ENCODE measurements around the gene XRN1.
"Not testable (repeated sequence)": the region's sequence is repeated elsewhere in the genome, so short reads cannot be mapped to it uniquely, and the experiment has no call there.

XRN1 gene

DNA sequence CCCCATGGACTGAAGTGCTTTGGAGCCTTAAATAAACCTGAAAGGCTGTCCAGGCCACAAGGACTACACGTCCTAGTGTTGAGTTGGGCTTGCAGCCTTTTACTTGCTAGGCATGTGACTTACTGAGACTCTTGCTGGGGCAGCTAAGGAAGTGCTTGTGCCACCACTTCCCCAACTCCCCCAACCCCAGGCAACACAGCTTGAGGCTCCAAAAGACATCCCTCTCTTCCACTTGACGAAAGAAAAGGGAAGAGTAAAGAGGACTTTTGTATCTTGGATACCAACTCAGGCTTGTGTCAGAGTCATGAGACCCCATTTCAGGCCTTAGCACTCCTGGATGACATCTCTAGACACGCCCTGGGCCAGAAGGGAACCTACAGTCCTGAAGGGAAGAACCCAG lies 109.8 kb downstream of the XRN1 start:
- Histone ChIP-seq H3K9ac (ENCODE audit: insufficient read length) (no peak overlapping the region), H3K36me3 (ENCODE audit: insufficient read depth, low read length) (peaks cover 9% of the 10 kb centered on the region; the same call in 1 of the 2 replicates), H3K9me3 (ENCODE audit: low read depth, low read length) (no peaks in the 10 kb centered on the region), H3K4me3 (no peak overlapping the region), H3K27ac (no peak overlapping the region)
- DNase-seq (ENCODE audit: low read depth, low spot score) = no peak
- TF ChIP-seq EZH2 (IDR thresholded peaks at IDR 0.05) (no peak), POLR2AphosphoS5 (IDR thresholded peaks at IDR 0.05; ENCODE audit: borderline replicate concordance, low read depth, low read length) (no peak), FOXP2 (optimal IDR thresholded peaks at IDR 0.05; ENCODE audit: control extremely low read depth, extremely low read length, insufficient read depth) (no peak)

DNA sequence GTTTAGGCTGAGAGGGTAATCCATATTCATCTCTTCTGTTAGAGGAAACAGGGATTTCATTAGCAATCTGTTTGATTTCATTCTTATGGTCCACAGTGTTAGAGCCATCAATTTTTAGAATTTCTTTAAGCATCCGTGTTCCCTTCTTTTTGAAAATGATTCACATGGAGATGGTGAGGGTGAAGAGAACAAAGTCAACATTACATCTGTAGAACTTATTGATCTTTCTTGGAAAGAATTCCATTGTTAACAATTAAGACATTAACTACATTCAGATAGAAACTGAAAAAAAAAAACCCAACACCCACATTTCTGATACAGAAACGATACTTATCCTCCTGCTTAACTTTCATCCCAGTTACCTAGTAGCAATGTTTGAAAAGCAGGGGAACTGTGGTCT lies 115.4 kb downstream of the XRN1 start:
- Histone ChIP-seq H3K4me3 (no peak overlapping the region), H3K9me3 (ENCODE audit: low read depth, low read length) (no peaks in the 10 kb centered on the region), H3K27ac (no peak overlapping the region), H3K36me3 (ENCODE audit: insufficient read depth, low read length) (peaks cover 16% of the 10 kb centered on the region), H3K9ac (ENCODE audit: insufficient read length) (no peak overlapping the region)
- no peak for DNase-seq (ENCODE audit: low read depth, low spot score)
- TF ChIP-seq FOXP2 (optimal IDR thresholded peaks at IDR 0.05; ENCODE audit: control extremely low read depth, extremely low read length, insufficient read depth) = no peak
- no peak for TF ChIP-seq POLR2AphosphoS5 (IDR thresholded peaks at IDR 0.05; ENCODE audit: borderline replicate concordance, low read depth, low read length)
- TF ChIP-seq EZH2 (IDR thresholded peaks at IDR 0.05) = no peak

DNA sequence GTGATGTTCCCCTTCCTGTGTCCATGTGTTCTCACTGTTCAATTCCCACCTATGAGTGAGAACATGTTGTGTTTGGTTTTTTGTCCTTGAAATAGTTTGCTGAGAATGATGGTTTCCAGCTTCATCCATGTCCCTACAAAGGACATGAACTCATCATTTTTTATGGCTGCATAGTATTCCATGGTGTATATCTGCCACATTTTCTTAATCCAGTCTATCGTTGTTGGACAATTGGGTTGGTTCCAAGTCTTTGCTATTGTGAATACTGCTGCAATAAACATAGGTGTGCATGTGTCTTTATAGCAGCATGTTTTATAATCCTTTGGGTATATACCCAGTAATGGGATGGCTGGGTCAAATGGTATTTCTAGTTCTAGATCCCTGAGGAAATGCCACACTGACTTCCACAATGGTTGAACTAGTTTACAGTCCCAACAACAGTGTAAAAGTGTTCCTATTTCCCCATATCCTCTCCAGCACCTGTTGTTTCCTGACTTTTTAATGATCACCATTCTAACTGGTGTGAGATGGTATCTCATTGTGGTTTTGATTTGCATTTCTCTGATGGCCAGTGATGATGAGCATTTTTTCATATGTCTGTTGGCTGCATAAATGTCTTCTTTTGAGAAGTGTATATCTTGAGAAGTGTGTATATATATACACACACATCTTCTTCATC lies 123.4 kb downstream of the XRN1 start:
- DNase-seq (ENCODE audit: low read depth, low spot score); H3K9me3 ChIP-seq (ENCODE audit: low read depth, low read length); H3K9ac ChIP-seq (ENCODE audit: insufficient read length); H3K27ac ChIP-seq; H3K4me3 ChIP-seq; H3K36me3 ChIP-seq (ENCODE audit: insufficient read depth, low read length): not testable (repeated sequence)

- no peak overlapping the region for H3K27ac ChIP-seq
- no peaks in the 10 kb centered on the region for H3K36me3 ChIP-seq (ENCODE audit: insufficient read depth, low read length)
- H3K9me3 ChIP-seq (ENCODE audit: low read depth, low read length) = no peaks in the 10 kb centered on the region
- no peak overlapping the region for H3K9ac ChIP-seq (ENCODE audit: insufficient read length)
- no peak for DNase-seq (ENCODE audit: low read depth, low spot score)
- TF ChIP-seq FOXP2 (optimal IDR thresholded peaks at IDR 0.05; ENCODE audit: control extremely low read depth, extremely low read length, insufficient read depth) = no peak
- TF ChIP-seq POLR2AphosphoS5 (IDR thresholded peaks at IDR 0.05; ENCODE audit: borderline replicate concordance, low read depth, low read length) = no peak
- TF ChIP-seq EZH2 (IDR thresholded peaks at IDR 0.05) = no peak
- no peak overlapping the region for H3K4me3 ChIP-seq
These were observed 127.9 kb downstream of the XRN1 start for GRCh38 chr3:142319912-142320311.

DNA sequence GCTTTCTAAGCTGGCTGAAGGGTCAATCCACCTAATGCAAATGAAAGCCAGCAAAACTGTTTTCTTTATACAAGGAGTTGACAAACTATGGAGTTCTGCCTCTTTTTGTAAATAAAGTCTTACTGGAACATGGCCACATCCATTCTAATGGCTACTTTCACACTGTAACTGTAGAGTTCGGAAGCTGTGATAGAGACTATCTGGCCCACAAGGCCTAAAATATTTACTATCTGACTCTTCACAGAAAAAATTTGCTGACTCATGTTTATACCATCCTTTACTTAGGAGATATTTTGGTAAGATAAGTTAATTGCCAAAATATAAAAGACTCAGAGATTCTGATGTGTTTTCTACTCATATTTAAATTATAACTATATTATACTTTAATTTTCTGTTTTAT lies 128.7 kb downstream of the XRN1 start:
- TF ChIP-seq POLR2AphosphoS5 (IDR thresholded peaks at IDR 0.05; ENCODE audit: borderline replicate concordance, low read depth, low read length) = no peak
- no peak for TF ChIP-seq FOXP2 (optimal IDR thresholded peaks at IDR 0.05; ENCODE audit: control extremely low read depth, extremely low read length, insufficient read depth)
- no peak for TF ChIP-seq EZH2 (IDR thresholded peaks at IDR 0.05)
- no peak for DNase-seq (ENCODE audit: low read depth, low spot score)

DNA sequence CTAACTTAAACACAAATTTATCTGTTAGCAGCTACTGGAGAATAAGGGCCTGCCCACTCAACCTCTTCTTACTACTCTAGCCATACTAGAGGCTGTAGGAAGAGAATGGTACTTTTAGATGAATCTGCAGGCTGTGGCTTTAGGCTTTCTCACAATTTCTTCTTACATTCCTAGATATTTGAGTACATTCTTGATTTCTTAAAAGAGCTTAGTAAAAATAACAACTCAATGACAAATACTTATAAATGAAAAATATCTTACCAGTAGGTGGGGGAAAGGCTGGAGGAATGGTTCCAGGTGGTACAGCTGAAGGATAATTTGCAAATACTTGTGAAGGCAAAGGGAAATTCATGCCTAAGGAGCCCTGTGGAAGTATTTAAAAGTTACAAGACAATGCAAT lies 129.5 kb downstream of the XRN1 start:
- Histone ChIP-seq H3K36me3 (ENCODE audit: insufficient read depth, low read length) (no peaks in the 10 kb centered on the region), H3K4me3 (no peak overlapping the region), H3K9me3 (ENCODE audit: low read depth, low read length) (no peaks in the 10 kb centered on the region), H3K27ac (no peak overlapping the region; the same call in 1 of the 2 replicates), H3K9ac (ENCODE audit: insufficient read length) (no peak overlapping the region)
- no peak for DNase-seq (ENCODE audit: low read depth, low spot score)
- TF ChIP-seq POLR2AphosphoS5 (IDR thresholded peaks at IDR 0.05; ENCODE audit: borderline replicate concordance, low read depth, low read length) (no peak), FOXP2 (optimal IDR thresholded peaks at IDR 0.05; ENCODE audit: control extremely low read depth, extremely low read length, insufficient read depth) (no peak), EZH2 (IDR thresholded peaks at IDR 0.05) (no peak)

More for the DNA sequence above, 128.7 kb downstream of the XRN1 start:
- Histone ChIP-seq H3K27ac (no peak overlapping the region; the same call in 1 of the 2 replicates), H3K9ac (ENCODE audit: insufficient read length) (no peak overlapping the region), H3K4me3 (no peak overlapping the region), H3K36me3 (ENCODE audit: insufficient read depth, low read length) (no peaks in the 10 kb centered on the region), H3K9me3 (ENCODE audit: low read depth, low read length) (no peaks in the 10 kb centered on the region)

DNA sequence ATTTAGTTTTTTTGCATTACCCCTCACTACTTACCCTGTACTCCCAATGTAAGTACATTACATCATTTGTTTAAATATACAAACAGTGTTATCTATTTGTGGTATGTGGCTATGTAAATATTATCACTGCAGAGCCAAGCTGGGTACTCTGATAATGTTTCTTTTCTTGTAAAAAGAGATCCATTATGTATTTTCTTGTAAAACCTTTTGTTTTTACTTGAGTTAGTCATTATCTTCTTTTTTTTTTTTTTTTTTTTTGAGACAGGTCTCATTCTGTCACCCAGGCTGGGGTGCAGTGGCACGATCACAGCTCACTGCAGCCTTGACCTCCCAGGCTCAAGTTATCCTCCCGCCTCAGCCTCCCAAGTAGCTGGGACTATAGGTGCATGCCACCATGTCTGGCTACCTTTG lies 131.9 kb downstream of the XRN1 start:
- H3K27ac ChIP-seq; H3K4me3 ChIP-seq; H3K9me3 ChIP-seq (ENCODE audit: low read depth, low read length); DNase-seq (ENCODE audit: low read depth, low spot score); H3K9ac ChIP-seq (ENCODE audit: insufficient read length); H3K36me3 ChIP-seq (ENCODE audit: insufficient read depth, low read length): not testable (repeated sequence)

DNA sequence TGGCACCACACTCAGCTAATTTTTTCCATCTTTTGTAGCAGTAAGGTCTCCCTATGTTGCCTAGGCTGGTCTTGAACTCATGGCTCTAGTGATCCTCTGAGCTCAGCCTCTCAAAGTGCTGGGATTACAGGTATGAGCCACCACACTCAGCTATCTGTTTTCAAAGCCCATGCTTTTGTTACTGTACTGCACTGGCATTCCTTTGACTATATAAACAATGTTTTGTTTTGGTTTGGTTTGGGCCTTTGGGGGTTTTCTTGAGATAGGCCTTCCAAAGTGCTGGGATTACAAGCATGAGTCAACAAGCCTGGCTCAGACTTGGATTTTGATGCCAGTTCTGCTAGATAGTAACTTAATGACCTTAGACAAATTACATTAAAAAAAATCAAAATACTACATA lies 132.8 kb downstream of the XRN1 start:
- Histone ChIP-seq H3K9ac (ENCODE audit: insufficient read length) (no peak overlapping the region), H3K27ac (no peak overlapping the region), H3K4me3 (no peak overlapping the region), H3K36me3 (ENCODE audit: insufficient read depth, low read length) (peaks cover 6% of the 10 kb centered on the region), H3K9me3 (ENCODE audit: low read depth, low read length) (no peaks in the 10 kb centered on the region)
- no peak for DNase-seq (ENCODE audit: low read depth, low spot score)
- no peak for TF ChIP-seq POLR2AphosphoS5 (IDR thresholded peaks at IDR 0.05; ENCODE audit: borderline replicate concordance, low read depth, low read length)
- no peak for TF ChIP-seq FOXP2 (optimal IDR thresholded peaks at IDR 0.05; ENCODE audit: control extremely low read depth, extremely low read length, insufficient read depth)
- TF ChIP-seq EZH2 (IDR thresholded peaks at IDR 0.05) = no peak

DNA sequence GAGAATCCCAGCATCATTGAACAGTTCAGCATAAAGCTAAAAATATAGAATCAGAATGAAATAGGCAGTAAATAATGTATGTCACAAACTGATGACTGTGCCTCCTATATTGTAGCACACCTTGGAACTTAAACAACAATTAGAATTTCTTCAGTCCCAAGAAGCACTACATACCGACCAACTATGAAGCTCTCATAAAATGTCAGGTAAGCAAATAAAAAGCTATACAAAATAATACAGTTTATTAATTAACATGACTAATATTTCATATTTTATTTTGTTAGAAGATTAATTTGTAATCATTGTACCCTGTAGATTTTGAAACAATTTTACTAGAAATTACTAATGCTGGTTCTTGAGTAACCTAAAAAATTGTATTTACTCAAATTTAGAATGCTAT lies 137.4 kb downstream of the XRN1 start:
- Histone ChIP-seq H3K36me3 (ENCODE audit: insufficient read depth, low read length) (peaks cover 6% of the 10 kb centered on the region), H3K9ac (ENCODE audit: insufficient read length) (no peak overlapping the region), H3K4me3 (no peak overlapping the region), H3K9me3 (ENCODE audit: low read depth, low read length) (no peaks in the 10 kb centered on the region), H3K27ac (no peak overlapping the region)
- TF ChIP-seq EZH2 (IDR thresholded peaks at IDR 0.05) (no peak), POLR2AphosphoS5 (IDR thresholded peaks at IDR 0.05; ENCODE audit: borderline replicate concordance, low read depth, low read length) (no peak), FOXP2 (optimal IDR thresholded peaks at IDR 0.05; ENCODE audit: control extremely low read depth, extremely low read length, insufficient read depth) (no peak)
- no peak for DNase-seq (ENCODE audit: low read depth, low spot score)

DNA sequence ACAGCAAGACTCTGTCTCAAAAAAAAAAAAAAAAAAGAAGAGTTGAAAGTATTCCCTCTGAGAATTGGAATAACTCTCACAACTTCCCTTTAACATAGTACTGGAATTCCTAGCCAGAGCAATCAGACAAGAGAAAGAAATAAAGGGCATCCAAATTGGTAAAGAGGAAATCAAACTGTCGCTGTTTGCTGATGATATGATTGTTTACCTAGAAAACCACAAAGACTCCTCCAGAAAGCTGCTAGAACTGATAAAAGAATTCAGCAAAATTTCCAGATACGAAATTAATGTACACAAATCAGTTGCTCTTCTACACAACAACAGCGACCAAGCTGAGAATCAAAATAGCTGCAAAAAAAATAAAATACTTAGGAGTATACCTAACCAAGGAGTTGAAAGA lies 145.0 kb downstream of the XRN1 start:
- H3K36me3 ChIP-seq (ENCODE audit: insufficient read depth, low read length); H3K27ac ChIP-seq; DNase-seq (ENCODE audit: low read depth, low spot score); H3K4me3 ChIP-seq; H3K9me3 ChIP-seq (ENCODE audit: low read depth, low read length); H3K9ac ChIP-seq (ENCODE audit: insufficient read length): not testable (repeated sequence)
